Fibroblast of the aortic adventitia (primary cell): Measurements from ENCODE around the gene TRPV4. TPM values are rescaled to one million over a fixed set of nuclear protein-coding genes. Genes with fewer than 3 reads are reported as not detected.

Experiments used
- DNase-seq: peaks from one replicate; pipeline ENCODE4 v3.0.0-alpha.2; 2010; ENCODE audit warnings: low read depth
- H3K4me3 ChIP-seq: 2 replicates; pipeline ENCODE4 v1.5.1; 2011; ENCODE audit warnings: low read depth, mild to moderate bottlenecking, control low read depth, low read length, moderate library complexity
- total RNA-seq: library from RNA; depleted of rRNA; stranded (reverse); fragments of >200 nt; gene quantifications from 2 replicates; pipeline ENCODE4 v1.2.3, GENCODE V29; 2012; ENCODE audit warnings: low replicate concordance
- TF ChIP-seq, protein P1 (sequence below): IDR thresholded peaks from 2 replicates; pipeline ENCODE4 v1.5.1; 2011; ENCODE audit warnings: mild to moderate bottlenecking, low read length, control low read depth, inconsistent platforms; ENCODE audit not compliant: insufficient read depth

The TRPV4 gene
- total RNA-seq, 1 donor: 2.1 TPM

DNA sequence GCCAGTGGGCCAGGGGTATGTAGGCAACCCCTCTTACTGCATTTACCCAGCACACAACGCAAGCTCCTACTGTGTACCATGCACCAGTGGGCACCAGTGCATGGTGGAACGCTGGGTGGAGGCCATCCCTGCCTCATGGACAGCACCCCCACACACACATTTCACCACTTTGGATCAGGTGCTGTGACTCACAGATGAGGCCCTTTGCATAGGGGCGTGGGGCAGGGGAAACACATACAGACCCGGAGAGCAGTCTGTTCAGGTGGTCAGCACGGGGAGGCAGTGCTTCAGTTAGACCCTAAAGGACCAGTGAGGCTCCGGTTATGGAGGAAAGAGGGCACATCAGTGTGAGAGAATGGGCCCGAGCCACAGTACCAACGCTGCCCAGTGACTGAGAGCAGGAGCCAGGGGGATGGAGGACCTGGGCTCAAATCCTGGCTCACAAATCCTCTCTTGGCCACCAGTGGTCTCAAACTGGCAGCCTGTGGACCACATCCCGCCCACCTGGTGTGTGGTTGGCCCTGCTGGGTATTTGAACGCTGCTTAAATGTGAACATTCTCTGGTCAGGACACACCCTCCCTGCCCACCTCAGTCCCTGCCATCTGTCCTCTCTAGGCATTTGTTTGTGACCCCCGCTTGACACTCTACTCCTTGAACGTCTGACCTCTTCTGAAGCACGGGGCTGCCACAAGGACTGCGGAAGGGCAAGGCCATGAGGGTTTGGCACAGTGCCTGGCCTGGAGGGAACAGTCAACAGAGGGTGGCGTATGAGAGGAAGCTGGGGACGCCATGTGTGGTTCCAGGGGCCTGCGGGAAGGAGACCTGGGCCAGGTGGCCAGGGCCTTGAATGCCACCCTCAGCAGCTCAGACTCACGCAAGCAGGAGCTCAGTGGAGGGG, 72.9 kb downstream of the TRPV4 start:
- TF ChIP-seq, protein P1, sequence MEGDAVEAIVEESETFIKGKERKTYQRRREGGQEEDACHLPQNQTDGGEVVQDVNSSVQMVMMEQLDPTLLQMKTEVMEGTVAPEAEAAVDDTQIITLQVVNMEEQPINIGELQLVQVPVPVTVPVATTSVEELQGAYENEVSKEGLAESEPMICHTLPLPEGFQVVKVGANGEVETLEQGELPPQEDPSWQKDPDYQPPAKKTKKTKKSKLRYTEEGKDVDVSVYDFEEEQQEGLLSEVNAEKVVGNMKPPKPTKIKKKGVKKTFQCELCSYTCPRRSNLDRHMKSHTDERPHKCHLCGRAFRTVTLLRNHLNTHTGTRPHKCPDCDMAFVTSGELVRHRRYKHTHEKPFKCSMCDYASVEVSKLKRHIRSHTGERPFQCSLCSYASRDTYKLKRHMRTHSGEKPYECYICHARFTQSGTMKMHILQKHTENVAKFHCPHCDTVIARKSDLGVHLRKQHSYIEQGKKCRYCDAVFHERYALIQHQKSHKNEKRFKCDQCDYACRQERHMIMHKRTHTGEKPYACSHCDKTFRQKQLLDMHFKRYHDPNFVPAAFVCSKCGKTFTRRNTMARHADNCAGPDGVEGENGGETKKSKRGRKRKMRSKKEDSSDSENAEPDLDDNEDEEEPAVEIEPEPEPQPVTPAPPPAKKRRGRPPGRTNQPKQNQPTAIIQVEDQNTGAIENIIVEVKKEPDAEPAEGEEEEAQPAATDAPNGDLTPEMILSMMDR: no peak
- no peak for DNase-seq
- H3K4me3 ChIP-seq: no peak overlapping the region

DNA sequence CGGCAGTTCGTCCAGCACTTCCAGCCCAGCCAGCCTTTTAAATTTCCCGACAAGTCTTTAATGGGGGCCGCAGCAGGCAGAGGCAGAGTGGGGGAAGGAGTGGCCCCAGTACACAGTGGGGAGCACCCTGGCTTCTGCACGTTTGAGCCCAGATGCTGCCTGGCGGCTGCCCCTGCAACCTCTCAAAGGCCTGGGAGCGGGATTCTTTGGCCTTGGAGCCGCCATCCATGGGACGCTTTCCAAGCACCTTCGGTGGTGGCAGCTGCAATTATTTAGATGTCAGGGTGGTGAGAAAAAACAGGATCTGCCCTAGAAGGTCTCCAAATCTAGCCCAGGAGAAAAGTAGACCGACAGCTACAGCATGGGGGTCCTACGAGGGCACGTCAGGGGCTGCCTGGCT, 73.6 kb downstream of the TRPV4 start:
- no peak overlapping the region for H3K4me3 ChIP-seq
- no peak for DNase-seq
- TF ChIP-seq, protein P1: no peak

DNA sequence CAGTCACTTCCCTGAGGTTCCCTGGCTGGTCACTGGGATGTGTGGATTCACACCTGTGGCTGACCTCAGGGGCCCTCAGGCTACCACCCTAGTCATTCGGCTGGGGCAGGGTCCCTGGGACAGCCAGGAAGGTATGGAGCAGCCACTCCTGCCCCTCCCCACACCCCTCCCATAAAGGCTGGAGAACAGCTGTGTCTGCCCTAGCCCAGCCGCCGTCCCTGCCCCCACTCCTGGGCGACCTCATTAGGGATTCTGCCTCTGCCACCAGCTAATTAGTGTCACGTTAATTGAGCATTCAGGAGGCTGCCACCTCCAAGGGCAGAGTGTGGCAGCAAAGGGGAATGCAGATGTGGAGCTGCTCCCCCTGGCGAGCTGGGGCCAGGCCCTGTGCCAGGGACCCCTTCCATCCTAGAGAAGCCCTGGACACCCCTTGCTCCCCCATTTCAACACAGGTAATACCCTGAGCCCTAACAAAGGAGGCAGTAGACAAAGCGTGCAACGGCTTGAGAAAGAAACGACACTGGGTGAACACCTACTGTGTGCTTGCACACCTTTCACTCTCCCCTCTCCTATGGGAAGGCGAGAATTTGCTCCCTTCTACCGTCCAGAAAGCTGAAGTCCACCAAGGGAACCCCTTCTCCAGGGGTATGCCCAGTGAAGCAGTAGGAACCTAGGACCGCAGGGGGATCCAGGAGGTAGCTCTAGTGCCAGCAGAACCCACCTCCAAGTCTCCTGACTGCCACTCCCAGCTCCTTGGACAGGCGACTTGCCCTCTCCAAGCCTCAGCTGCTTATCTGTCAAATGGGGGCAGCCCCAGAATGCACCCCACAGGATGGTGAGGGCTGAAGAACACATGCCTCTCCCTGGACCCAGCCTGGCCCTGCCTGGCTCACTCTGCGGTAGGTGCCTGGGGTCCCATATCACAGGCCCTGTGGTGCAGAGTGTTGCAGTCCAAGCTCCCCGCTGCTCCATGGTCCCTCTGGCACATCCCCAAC, 74.5 kb downstream of the TRPV4 start:
- no peak for DNase-seq
- no peak overlapping the region for H3K4me3 ChIP-seq
- TF ChIP-seq, protein P1: no peak

DNA sequence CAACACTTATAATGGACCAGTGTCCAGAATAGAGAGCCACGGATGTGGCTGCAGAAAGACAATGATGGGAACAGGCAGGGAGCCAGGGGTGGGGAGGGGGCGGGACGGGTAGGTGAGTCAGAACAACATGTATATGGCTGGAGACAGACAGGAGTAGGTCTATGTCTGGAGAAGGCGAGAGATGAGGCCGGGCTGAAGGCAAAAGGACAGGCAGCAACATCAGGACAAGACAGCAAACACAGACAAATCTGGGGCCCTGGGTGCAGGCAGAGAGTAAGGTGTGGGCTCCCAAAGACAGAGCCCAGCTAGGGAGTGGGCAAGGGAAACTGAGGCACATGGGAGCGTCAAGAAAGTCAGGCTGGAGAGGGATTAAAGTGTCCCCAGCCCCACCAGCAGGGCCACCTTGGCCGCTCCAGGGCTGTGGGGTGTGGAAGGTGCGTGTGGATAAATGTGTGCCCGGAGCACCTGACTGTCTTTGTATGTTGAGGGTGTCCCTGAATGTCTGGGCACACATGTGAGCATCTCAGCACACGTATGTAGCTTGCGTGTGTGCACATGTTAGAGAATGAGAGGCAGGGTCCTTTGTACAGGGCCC, 75.4 kb downstream of the TRPV4 start:
- TF ChIP-seq, protein P1: no peak
- H3K4me3 ChIP-seq: no peak overlapping the region
- no peak for DNase-seq

DNA sequence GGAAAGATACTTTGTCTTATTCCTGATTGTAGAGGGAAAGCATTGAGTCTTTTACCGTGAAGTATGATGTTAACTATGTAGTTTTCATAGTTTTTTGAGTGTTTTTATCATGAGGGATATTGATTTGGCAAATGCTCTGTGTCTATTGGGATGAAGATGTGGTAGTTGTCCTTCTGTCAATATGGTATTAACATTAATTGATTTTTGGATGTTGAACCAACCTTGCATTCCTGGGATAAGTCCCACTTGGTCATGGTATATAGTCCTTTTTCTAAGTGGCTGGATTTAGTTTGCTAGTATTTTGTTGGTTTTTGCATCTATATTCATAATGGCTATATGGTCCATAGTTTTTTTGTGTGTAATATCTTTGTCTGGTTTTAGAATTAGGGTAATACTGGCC, 76.7 kb downstream of the TRPV4 start:
- TF ChIP-seq, protein P1: no peak
- no peak for DNase-seq
- H3K4me3 ChIP-seq: no peak overlapping the region

DNA sequence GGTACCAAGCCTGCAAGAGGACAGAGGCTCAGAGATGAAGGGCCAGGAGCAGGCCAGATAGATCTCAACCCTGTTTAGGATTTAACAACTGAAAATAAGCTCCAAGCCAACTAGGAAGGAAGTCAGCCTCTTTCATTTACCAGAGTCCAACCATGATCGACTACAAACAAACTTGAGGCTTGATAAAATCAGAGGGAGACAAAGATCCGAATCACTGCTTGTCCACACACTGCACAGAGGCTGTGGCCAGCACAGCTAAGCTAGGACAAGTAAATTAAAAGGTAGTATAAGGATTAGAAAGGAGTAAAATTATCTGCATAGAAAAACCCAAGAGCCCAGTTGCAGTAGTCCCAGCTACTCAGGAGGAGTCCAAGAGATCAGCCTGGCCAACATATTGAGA, 79.2 kb downstream of the TRPV4 start:
- TF ChIP-seq, protein P1: no peak
- H3K4me3 ChIP-seq: no peak overlapping the region
- DNase-seq: no peak
